GM12873 (cell line): ENCODE data around the gene ZNF181.

Experiments used
- CTCF ChIP-seq: IDR thresholded peaks from 2 replicates; pipeline ENCODE4 v1.5.1; 2012; ENCODE audit warnings: low read depth, mild to moderate bottlenecking, moderate library complexity, low read length, control low read depth; ENCODE audit not compliant: insufficient read depth; ENCODE audit errors: missing control alignments

ZNF181 gene

GRCh38 chr19:34787059-34787824, 53.2 kb downstream of the ZNF181 start:
- no peak for TF ChIP-seq CTCF

GRCh38 chr19:34788074-34788473, 54.0 kb downstream of the ZNF181 start:
- TF ChIP-seq CTCF, result no peak

GRCh38 chr19:34793565-34793964, 59.5 kb downstream of the ZNF181 start:
- no peak for TF ChIP-seq CTCF

- TF ChIP-seq CTCF, result no peak
Observed at GRCh38 chr19:34794066-34794960, 60.3 kb downstream of the ZNF181 start.
